Measurements from ENCODE around the gene ASGR2.

The ASGR2 gene

GRCh38 chr17:7070712-7071111, 43.9 kb downstream of the ASGR2 start:
- DNase-seq (ENCODE audit: low read depth), result no peak
- TF ChIP-seq CTCF (IDR thresholded peaks at IDR 0.05; ENCODE audit: control insufficient read depth, extremely low read depth, insufficient read depth), result no peak
- H3K4me3 ChIP-seq (ENCODE audit: low read depth, low read length), result no peak overlapping the region

GRCh38 chr17:7068268-7068667, 46.4 kb downstream of the ASGR2 start:
- H3K4me3 ChIP-seq (ENCODE audit: low read depth, low read length), result no peak overlapping the region
- DNase-seq (ENCODE audit: low read depth), result no peak
- no peak for TF ChIP-seq CTCF (IDR thresholded peaks at IDR 0.05; ENCODE audit: control insufficient read depth, extremely low read depth, insufficient read depth)

GRCh38 chr17:7067198-7067597, 47.4 kb downstream of the ASGR2 start:
- TF ChIP-seq CTCF (IDR thresholded peaks at IDR 0.05; ENCODE audit: control insufficient read depth, extremely low read depth, insufficient read depth), result no peak

DNA sequence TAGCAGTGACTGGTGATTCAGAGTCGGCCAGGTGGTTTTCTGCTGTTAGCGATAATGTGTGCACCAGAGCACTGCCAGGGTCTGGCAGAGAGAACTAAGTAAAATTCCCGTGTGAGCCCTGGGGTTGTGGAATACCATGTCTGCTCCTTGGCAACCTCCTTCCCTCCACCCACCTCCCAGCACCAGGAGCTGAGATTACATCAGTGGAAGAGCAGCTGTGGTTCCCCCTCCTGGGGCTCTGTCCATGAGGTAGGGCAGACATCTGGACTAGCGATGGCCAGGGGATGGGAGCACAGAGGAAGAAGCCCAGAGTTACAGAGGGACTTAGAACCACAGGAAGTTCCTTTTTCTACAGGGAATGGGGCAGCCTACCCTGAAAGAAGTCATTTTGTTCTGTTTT, 50.4 kb downstream of the ASGR2 start:
- H3K4me3 ChIP-seq (ENCODE audit: low read depth, low read length), result no peak overlapping the region
- TF ChIP-seq CTCF (IDR thresholded peaks at IDR 0.05; ENCODE audit: control insufficient read depth, extremely low read depth, insufficient read depth), result no peak
- DNase-seq (ENCODE audit: low read depth), result no peak

More at GRCh38 chr17:7067198-7067597, 47.4 kb downstream of the ASGR2 start:
- H3K4me3 ChIP-seq (ENCODE audit: low read depth, low read length), result no peak overlapping the region
- DNase-seq (ENCODE audit: low read depth), result no peak

DNA sequence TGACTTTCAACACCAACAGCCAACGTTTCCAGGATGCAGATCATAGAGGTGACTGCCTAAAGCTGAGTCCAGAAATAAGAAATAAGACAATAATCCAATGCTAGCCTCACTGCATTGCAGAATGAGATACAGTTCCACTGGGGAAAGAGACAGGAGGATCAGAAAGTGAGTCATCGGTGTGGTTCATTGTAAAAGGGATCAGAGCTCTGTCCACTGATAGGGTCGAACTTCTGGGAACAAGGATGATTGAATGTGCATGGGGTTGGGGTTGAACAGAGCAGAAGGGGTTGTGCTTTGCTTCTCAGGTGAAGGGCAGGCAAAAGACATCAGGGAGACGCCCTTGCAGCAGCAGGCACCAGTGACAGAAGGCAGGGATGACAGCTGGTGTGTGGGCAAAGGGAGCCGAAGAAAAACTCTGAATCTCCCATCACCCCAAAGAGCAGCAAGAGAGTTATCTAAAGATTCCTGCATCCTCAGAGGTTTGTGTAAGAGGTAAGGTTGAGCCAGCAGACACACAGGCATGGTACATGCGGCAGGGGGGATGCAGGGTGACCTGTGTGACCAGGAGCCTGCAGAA, 51.0 kb downstream of the ASGR2 start:
- no peak overlapping the region for H3K4me3 ChIP-seq (ENCODE audit: low read depth, low read length)
- TF ChIP-seq CTCF (IDR thresholded peaks at IDR 0.05; ENCODE audit: control insufficient read depth, extremely low read depth, insufficient read depth), result no peak
- no peak for DNase-seq (ENCODE audit: low read depth)

- no peak for DNase-seq (ENCODE audit: low read depth)
- TF ChIP-seq CTCF (IDR thresholded peaks at IDR 0.05; ENCODE audit: control insufficient read depth, extremely low read depth, insufficient read depth), result no peak
- H3K4me3 ChIP-seq (ENCODE audit: low read depth, low read length), result no peak overlapping the region
Observed at GRCh38 chr17:7060165-7060891, 54.3 kb downstream of the ASGR2 start.

Data from LNCaP clone FGC (cell line).